Skeletal muscle tissue (tissue), 4 donors: Measurements from ENCODE around the gene BRAF. TPM values are rescaled to one million over a fixed set of nuclear protein-coding genes. Genes with fewer than 3 reads are reported as not detected.
A peak's percentile ranks its signal among the peaks of the same experiment; 100 is the strongest.
"Not testable (repeated sequence)": the region's sequence is repeated elsewhere in the genome, so short reads cannot be mapped to it uniquely, and the experiment has no call there.

ENCODE experiments used
- H3K27ac ChIP-seq: one replicate; pipeline ENCODE4 v1.7.0; 2013; ENCODE audit warnings: mild to moderate bottlenecking, low read depth, low read length, inconsistent platforms
- H3K27me3 ChIP-seq, 3 donors: one replicate each; pipeline ENCODE4 v1.7.0; 2013; ENCODE audit warnings: low read length in 3 of 3; ENCODE audit not compliant: control insufficient read depth in 3 of 3, insufficient read depth in 3 of 3
- H3K36me3 ChIP-seq, 3 donors: one replicate each; pipeline ENCODE4 v1.7.0; 2013; ENCODE audit warnings: low read length in 3 of 3; ENCODE audit not compliant: control insufficient read depth in 3 of 3, insufficient read depth in 3 of 3
- H3K4me1 ChIP-seq, 3 donors: one replicate each; pipeline ENCODE4 v1.7.0; 2013; ENCODE audit warnings: low read length in 3 of 3, mild to moderate bottlenecking in 3 of 3; ENCODE audit not compliant: control insufficient read depth in 3 of 3, insufficient read depth in 3 of 3
- H3K4me3 ChIP-seq, 3 donors: one replicate each; pipeline ENCODE4 v1.7.0; 2013; ENCODE audit warnings: low read length in 3 of 3
- H3K9ac ChIP-seq, 3 donors: one replicate each; pipeline ENCODE4 v1.7.0; 2013; ENCODE audit warnings: low read length in 3 of 3, mild to moderate bottlenecking in 3 of 3, moderate library complexity in 2 of 3, low read depth in 1 of 3
- H3K9me3 ChIP-seq, 3 donors: one replicate each; pipeline ENCODE4 v1.7.0; 2013; ENCODE audit warnings: low read length in 3 of 3; ENCODE audit not compliant: control insufficient read depth in 3 of 3
- total RNA-seq: library from RNA; depleted of rRNA; stranded (reverse); fragments of >200 nt; gene quantifications from one replicate; pipeline ENCODE4 v1.2.3, GENCODE V29; 2014
- donor health status: Osteomylitis.

BRAF gene
- total RNA-seq, 1 donor from 2014 or later = 38.6 TPM

DNA sequence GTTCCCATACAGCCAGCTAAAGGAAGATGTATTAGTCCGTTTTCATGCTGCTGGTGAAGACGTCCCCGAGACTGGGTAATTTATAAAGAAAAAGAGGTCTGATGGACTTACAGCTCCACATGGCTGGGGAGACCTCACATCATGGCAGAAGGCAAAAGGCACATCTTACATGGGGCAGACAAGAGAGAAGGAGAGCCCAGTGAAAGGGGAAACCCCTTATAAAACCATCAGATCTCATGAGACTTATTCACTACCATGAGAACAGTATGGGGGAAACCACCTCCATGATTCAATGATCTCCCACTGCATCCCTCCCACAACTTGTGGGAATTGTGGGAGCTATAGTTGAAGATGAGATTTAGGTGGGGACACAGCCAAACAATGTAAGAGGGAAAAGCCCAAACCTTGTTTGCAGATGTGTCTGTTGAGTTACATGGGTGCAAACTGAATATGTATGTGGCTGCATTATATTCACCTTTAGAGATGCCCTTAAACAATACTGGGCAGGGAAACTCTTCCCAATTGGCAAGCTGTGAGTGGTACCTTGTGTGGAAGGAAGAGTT lies 13.1 kb upstream of the BRAF start:
- H3K27ac ChIP-seq = no peak overlapping the region
- no peak overlapping the region for H3K9ac ChIP-seq
- H3K27me3 ChIP-seq = no peaks in the 10 kb centered on the region
- no peak overlapping the region for H3K4me3 ChIP-seq
- no peaks in the 10 kb centered on the region for H3K36me3 ChIP-seq
- H3K4me1 ChIP-seq = no peaks in the 10 kb centered on the region
- H3K9me3 ChIP-seq = no peaks in the 10 kb centered on the region

- Histone ChIP-seq H3K36me3 (no peaks in the 10 kb centered on the region), H3K4me3 (no peak overlapping the region)
Observed at GRCh38 chr7:140928491-140929309, 4.0 kb upstream of the BRAF start.

DNA sequence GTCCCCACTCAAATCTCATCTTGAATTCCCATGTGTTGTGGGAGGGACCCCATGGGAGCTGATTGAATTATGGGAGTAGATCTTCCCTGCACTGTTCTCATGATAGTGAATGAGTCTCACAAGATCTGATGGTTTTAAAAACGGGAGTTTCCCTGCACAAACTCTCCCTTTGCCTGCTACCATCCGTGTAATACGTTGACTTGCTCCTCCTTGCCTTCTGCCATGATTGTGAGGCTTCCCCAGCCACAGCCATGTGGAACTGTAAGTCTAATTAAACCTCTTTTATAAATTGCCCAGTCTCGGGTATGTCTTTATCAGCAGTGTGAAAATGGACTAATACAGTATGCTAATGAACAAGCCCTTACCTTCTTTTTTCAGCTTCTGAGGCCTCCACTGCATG lies 3.2 kb upstream of the BRAF start:
- not testable (repeated sequence) for H3K27me3 ChIP-seq, H3K9me3 ChIP-seq, H3K27ac ChIP-seq, H3K36me3 ChIP-seq, H3K9ac ChIP-seq, H3K4me1 ChIP-seq, H3K4me3 ChIP-seq

More at GRCh38 chr7:140928491-140929309, 4.0 kb upstream of the BRAF start:
- Histone ChIP-seq H3K9me3 (no peaks in the 10 kb centered on the region), H3K9ac (no peak overlapping the region), H3K4me1 (peaks cover 0 to under 1% (median 0%) of the 10 kb centered on the region in 3 donors), H3K27me3 (no peaks in the 10 kb centered on the region), H3K27ac (no peak overlapping the region)

GRCh38 chr7:140927351-140927750 lies 2.6 kb upstream of the BRAF start:
- Histone ChIP-seq H3K27me3 (no peaks in the 10 kb centered on the region), H3K27ac (no peak overlapping the region), H3K4me1 (peaks cover 0 to 10% (median 3%) of the 10 kb centered on the region in 3 donors), H3K4me3 (no peak overlapping the region), H3K36me3 (no peaks in the 10 kb centered on the region), H3K9me3 (no peaks in the 10 kb centered on the region), H3K9ac (no peak overlapping the region)

GRCh38 chr7:140926021-140926817 lies 1.5 kb upstream of the BRAF start:
- Histone ChIP-seq H3K27me3 (no peaks in the 10 kb centered on the region), H3K9me3 (no peaks in the 10 kb centered on the region), H3K27ac (no peak overlapping the region), H3K4me1 (peaks cover 0 to 15% (median 9%) of the 10 kb centered on the region in 3 donors), H3K4me3 (no peak overlapping the region), H3K36me3 (no peaks in the 10 kb centered on the region), H3K9ac (no peak overlapping the region)

DNA sequence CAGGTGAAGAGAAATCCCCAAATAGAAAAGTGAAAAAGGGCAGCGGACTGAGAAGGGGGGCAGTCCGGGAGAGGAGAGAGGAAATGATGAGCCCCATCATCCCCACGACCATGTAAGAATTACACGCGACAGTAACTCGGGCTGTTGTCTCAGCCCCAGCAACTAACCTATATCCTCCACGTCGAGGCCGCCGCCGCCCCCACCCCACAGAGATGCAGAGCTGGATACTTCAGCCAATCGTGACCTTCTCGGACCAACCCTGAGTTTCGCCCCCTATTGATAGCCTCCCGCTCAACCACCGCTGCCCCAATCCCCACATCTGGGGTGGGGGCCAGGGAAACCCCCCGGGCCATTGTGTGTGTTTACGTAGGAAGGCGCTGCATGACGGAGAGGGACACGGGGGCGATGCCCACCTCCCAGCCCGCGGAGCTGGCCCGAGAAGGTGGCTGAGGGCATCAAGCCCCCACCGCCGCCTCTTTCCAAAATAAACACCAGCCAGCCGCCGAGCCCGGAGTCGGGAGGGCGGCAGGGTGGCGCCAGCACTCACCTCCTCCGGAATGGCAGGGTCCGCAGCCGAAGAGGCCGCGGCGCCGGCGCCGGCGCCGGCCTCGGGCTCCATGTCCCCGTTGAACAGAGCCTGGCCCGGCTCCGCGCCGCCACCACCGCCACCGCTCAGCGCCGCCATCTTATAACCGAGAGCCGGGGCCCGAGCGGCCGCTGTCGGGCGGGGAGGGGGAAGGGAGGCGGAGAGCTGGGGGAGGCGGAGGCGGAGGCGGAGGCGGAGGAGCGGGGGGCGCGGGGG lies 509 bp downstream of the BRAF start:
- Histone ChIP-seq H3K9me3 (no peaks in the 10 kb centered on the region), H3K4me1 (peaks cover 0 to 15% (median 9%) of the 10 kb centered on the region in 3 donors), H3K27me3 (no peaks in the 10 kb centered on the region), H3K9ac (peak overlapping the region; percentile 90 to 97 (median 91)), H3K27ac (peak overlapping the region; percentile 99), H3K4me3 (peak overlapping the region; percentile 85 to 88 (median 87)), H3K36me3 (no peaks in the 10 kb centered on the region)

DNA sequence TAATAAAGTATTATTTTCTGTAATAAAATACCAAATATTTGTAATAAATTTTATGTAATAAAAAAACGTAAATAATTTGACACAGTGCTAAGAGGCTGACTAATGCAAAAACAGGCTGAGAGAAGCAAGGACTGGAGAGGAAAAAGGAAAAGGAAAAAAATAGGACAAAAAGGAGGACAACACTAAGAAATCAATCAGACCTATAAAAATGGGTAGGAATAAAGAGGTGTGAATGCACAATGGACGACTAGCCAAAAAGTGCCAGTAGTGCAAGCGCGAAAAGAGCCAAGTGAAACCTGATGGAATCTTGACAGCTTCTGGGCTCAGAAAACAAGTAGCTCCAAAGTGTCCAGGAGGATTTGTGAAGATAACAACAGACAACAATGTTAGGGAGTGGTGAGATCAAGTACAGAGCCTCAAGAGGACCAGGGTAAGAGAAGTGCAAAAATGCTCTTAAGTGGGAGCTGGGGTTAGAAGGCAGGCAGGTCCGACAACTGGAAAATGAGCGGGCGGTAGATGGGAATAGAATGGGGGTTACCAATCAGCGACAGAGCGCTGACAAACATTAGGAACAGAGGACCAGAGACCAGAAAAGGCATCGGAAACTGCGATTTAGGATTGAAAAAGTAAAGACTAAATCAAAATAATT lies 1.2 kb downstream of the BRAF start:
- H3K4me1 ChIP-seq = peaks cover 0 to 15% (median 9%) of the 10 kb centered on the region in 3 donors
- H3K9me3 ChIP-seq = no peaks in the 10 kb centered on the region
- no peaks in the 10 kb centered on the region for H3K36me3 ChIP-seq
- peak overlapping the region; percentile 85 to 88 (median 87) for H3K4me3 ChIP-seq
- H3K9ac ChIP-seq = peak overlapping the region; percentile 90 to 97 (median 91)
- H3K27ac ChIP-seq = peak overlapping the region; percentile 99
- H3K27me3 ChIP-seq = no peaks in the 10 kb centered on the region

GRCh38 chr7:140922741-140923345 lies 1.9 kb downstream of the BRAF start:
- H3K4me1 ChIP-seq = peaks cover 0 to 15% (median 9%) of the 10 kb centered on the region in 3 donors
- no peaks in the 10 kb centered on the region for H3K27me3 ChIP-seq
- H3K36me3 ChIP-seq = no peaks in the 10 kb centered on the region
- H3K27ac ChIP-seq = no peak overlapping the region
- H3K9me3 ChIP-seq = no peaks in the 10 kb centered on the region
- H3K9ac ChIP-seq = peak overlapping the region in 1 of 3 donors; percentile 97
- H3K4me3 ChIP-seq = no peak overlapping the region

- no peaks in the 10 kb centered on the region for H3K36me3 ChIP-seq
- no peak overlapping the region for H3K27ac ChIP-seq
- H3K4me3 ChIP-seq = no peak overlapping the region
- H3K9ac ChIP-seq = no peak overlapping the region
- H3K4me1 ChIP-seq = peaks cover 0 to 15% (median 9%) of the 10 kb centered on the region in 3 donors
- H3K27me3 ChIP-seq = no peaks in the 10 kb centered on the region
- H3K9me3 ChIP-seq = no peaks in the 10 kb centered on the region
Observed at GRCh38 chr7:140920745-140921144, 4.0 kb downstream of the BRAF start.
